Stimulated activated CD8-positive, alpha-beta memory T cell treated with anti-CD3 and anti-CD28 coated beads, Interleukin-7, amount 100 ng/mL, for 24 hours (primary cell): Measurements from ENCODE around the gene DOC2B.
"Not testable (repeated sequence)": the region's sequence is repeated elsewhere in the genome, so short reads cannot be mapped to it uniquely, and the experiment has no call there.

Experiments
- DNase-seq: peaks from one replicate; pipeline ENCODE4 v3.0.0-alpha.2; 2020; ENCODE audit warnings: low read depth

DOC2B gene

GRCh38 chr17:144936-145670 is 36.3 kb downstream of the DOC2B start:
- no peak for DNase-seq

DNA sequence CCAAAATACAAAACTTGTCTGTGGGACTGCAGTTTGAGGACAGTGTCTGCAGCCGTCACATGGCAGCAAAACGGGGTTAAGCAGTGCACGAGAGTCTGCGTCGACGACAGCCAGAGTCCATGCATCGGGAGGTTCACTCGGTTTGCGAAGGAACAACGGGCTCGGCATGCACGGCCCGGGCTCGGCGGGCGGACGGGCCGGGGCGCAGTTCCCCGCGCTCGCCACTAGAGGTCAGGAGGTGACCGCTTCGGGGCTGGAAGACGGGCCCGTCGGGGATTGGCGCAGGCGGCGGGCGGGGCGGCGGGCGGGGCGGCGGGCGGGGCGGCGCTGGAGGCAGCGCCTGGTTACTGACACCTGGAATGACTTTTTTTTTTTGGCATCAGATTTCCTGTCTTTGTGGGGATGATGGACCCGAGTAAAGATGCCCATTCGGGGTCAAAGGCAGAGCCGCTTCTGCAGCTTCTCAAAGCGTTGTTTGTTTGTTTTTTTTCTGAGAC is 37.6 kb downstream of the DOC2B start:
- DNase-seq = peak; percentile 81

GRCh38 chr17:142876-143784 is 38.3 kb downstream of the DOC2B start:
- DNase-seq = no peak

DNA sequence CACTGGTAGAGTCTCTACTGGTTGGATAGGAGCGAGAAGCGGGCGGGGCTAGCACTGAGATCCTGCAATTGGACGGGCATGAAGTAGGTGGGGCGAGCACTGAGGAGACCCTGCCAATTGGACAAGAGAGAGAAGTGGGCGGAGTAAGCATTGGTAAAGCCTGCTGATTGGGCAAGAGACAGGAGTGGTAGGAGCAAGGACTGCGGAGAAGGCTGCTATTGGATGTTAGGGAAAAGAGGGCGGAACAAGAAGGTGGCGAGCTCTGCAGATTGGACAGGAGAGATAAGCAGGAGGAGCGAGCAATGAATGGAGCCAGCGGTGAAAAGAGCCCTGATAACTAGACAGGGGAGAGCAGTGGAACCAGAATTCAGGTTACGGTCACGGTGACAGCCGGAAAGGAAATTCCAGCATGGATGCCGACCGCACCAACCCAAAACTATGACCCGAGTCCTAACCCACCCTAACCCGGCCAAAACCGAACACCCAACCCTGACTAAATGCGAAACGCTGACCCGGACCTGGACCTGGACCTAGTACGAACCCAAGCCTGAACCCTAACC is 39.3 kb downstream of the DOC2B start:
- no peak for DNase-seq

DNA sequence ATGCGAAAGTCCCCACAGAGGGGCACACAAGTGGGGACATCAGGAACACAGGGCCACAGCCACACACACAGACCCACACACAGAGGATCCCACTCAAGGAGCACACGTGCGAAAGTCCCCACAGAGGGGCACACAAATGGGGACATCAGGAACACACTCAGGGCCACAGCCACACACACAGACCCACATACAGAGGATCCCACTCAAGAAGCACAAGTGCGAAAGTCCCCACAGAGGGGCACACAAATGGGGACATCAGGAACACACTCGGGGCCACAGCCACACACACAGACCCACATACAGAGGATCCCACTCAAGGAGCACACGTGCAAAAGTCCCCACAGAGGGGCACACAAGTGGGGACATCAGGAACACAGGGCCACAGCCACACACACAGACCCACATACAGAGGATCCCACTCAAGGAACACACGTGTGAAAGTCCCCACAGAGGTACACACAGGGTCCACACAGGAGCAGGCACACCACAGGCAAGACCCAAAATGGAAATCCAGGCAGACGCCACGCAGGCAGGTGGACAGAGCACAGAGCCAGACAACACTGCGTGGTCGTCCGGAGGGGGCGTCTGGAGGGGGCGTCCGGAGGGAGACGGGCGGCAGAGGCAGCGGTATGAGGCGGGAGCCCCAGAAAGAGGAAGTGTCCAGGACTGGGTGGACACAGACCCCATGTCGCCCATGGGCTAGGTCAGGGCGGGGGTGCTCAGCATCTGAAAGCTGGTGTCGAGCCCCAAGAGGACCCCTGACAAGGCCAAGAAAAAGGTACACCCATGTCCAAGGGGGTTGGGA is 41.8 kb downstream of the DOC2B start:
- DNase-seq = not testable (repeated sequence)

DNA sequence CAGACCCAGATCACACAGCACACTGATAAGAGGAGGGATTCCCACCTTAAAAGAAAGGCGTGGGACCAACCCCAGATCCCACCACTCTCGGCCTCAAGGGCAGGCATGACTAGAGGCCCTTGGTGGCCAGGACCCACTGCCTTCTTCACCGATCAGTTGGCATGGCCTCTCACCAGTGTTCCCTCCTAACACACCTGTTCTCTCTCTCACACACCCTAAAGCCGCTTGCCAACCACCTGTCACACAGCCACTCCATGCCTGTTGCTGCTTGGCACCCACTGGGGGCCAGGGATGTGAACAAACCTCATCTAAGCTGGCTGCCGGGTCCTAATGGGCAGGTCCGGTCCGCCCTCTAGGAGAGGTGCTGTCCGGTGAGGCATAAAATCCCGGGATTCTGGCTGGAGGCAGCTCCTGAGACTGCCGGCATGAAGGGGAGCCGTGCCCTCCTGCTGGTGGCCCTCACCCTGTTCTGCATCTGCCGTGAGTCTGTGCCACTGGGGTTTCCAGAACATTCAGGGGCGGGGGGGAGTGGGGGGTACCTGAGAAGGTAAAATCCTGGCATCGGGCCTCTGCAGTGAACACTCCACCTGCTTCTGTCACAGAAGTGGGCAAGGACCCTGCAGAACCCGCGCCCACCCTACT is 44.2 kb downstream of the DOC2B start, which contains the start of gene SCGB1C2:
Gene SCGB1C2 (plus strand): TSS at position 404 of the 642 bp plus-strand sequence. CDS start 22 bp downstream, at position 426.
- DNase-seq = not testable (repeated sequence)

- DNase-seq = peak; percentile 56
Measured at GRCh38 chr17:136531-136930, 44.9 kb downstream of the DOC2B start.

- DNase-seq = not testable (repeated sequence)
Measured at GRCh38 chr17:135895-136294, 45.6 kb downstream of the DOC2B start.

DNA sequence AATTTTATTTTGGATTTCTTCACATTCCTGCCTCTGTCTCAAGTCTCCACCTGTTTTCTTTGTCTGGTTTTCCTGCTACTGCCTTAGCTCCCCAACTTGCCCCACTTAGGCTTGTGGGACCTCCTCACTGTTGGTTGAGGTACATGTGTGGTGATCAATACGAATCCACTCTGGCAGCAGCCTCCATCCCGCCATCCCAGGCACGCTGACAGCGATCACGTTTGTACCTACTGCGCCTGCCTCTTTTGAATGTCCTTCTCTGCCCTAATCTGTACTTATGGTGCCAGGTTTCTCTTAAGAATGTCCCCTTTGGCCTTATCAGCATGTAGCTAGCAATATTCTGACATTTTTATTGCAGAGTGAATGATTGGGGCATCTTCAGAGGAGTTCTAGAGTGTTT is 46.4 kb downstream of the DOC2B start:
- not testable (repeated sequence) for DNase-seq

- DNase-seq = not testable (repeated sequence)
Measured at GRCh38 chr17:134332-134785, 47.1 kb downstream of the DOC2B start.

- DNase-seq = not testable (repeated sequence)
Measured at GRCh38 chr17:133932-134331, 47.5 kb downstream of the DOC2B start.

GRCh38 chr17:118339-118917 is 63.0 kb downstream of the DOC2B start:
- DNase-seq = not testable (repeated sequence)

DNA sequence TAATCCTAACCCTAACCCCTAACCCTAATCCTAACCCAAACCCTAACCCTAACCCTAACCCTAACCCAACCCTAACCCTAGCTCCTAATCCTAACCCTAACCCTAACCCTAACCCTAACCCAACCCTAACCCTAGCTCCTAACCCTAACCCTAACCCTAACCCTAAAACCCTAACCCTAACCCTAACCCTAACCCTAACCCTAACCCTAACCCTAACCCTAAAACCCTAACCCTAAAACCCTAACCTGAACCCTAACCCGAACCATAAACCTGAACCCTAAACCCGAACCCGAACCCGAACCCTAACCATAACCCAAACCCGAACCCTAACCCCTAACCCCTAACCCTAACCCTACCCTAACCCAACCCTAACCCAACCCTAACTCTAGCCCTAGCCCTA is 68.3 kb downstream of the DOC2B start:
- DNase-seq = not testable (repeated sequence)
